ENCODE results near the gene SPOCK1. TPM values are rescaled to one million over a fixed set of nuclear protein-coding genes. Genes with fewer than 3 reads are reported as not detected.

Gene SPOCK1
- total RNA-seq, 1 experiment from 2014 or later: 10.9 TPM

DNA sequence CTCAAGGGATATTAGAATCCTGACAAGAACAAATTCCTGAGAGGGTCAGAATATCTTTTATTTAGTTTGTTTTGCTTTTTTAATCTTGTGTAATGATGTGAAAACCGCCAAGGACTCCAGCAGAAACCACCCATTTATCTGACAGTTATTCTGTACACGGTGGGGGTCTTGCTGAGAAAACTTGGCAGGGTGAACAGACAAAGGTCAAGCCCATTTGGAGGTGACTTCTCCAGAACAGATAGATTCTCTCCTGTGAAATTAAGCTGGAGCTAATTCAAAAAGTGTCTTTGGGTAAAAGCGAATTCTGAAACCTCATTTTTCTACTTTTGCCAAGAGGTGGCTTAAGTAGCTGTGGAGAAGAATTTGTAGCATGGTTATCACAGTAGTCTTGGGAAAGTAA is 484.4 kb downstream of the SPOCK1 start:
- Mint-ChIP-seq H3K27me3 (ENCODE audit: low read depth) (peaks cover 2% of the 10 kb centered on the region; the same call in 1 of the 2 replicates), H3K4me3 (no peak overlapping the region), H3K4me1 (peaks cover 8 to 9% of the 10 kb centered on the region in 2 experiments; a peak in 3 of 4 replicates), H3K9me3 (no peaks in the 10 kb centered on the region), H3K27ac (no peak overlapping the region), H3K36me3 (ENCODE audit: insufficient read depth in 1 of 3, low read depth in 3 of 3) (no peaks in the 10 kb centered on the region)
- Histone ChIP-seq H3K27me3 (ENCODE audit: insufficient read depth, low read length) (no peaks in the 10 kb centered on the region), H4K91ac (ENCODE audit: insufficient read length, low read depth, low read length) (no peak overlapping the region), H3K23ac (ENCODE audit: insufficient read length, low read depth, low read length) (no peak overlapping the region), H2BK120ac (ENCODE audit: low read depth, low read length, poor library complexity, severe bottlenecking) (no peak overlapping the region), H3T11ph (ENCODE audit: low read length) (no peak overlapping the region), H3K14ac (ENCODE audit: insufficient read depth, low read length) (no peak overlapping the region), H3K4me2 (ENCODE audit: insufficient read depth, insufficient read length, low read length) (no peak overlapping the region), H2BK15ac (ENCODE audit: low read depth, low read length) (no peak overlapping the region), H4K20me1 (ENCODE audit: control insufficient read depth, insufficient read depth, insufficient read length) (no peaks in the 10 kb centered on the region), H3K79me2 (ENCODE audit: insufficient read depth, low read length) (no peaks in the 10 kb centered on the region), H3K9ac (ENCODE audit: extremely low read depth, insufficient read length, low read length) (no peak overlapping the region), H2BK20ac (ENCODE audit: low read depth, low read length, poor library complexity, severe bottlenecking) (no peak overlapping the region), H3K23me2 (ENCODE audit: insufficient read length, low read depth, low read length, poor library complexity, severe bottlenecking) (no peaks in the 10 kb centered on the region), H2BK5ac (ENCODE audit: insufficient read length, low read length) (no peak overlapping the region), H3K27ac (ENCODE audit: insufficient read length, low read depth, low read length) (no peak overlapping the region), H3K18ac (ENCODE audit: insufficient read length, low read depth, low read length) (no peak overlapping the region), H4K5ac (ENCODE audit: insufficient read length, low read depth, low read length) (no peak overlapping the region), H3K79me1 (ENCODE audit: insufficient read depth, low read depth, low read length, poor library complexity, severe bottlenecking) (no peaks in the 10 kb centered on the region), H3K4ac (ENCODE audit: low read depth, low read length) (no peak overlapping the region), H3K56ac (ENCODE audit: insufficient read length, low read depth, low read length) (no peak overlapping the region), H3K4me1 (ENCODE audit: insufficient read depth, low read length) (peaks cover 5% of the 10 kb centered on the region; the same call in 1 of the 2 replicates), H2AK5ac (ENCODE audit: insufficient read length, low read length) (no peak overlapping the region), H2AFZ (ENCODE audit: low read length) (no peak overlapping the region), H2BK12ac (ENCODE audit: insufficient read length, low read depth, low read length) (no peak overlapping the region), H3K9me3 (ENCODE audit: control insufficient read depth, low read depth, low read length) (no peaks in the 10 kb centered on the region), H4K8ac (replicated peaks; ENCODE audit: insufficient read length, low read depth, low read length) (no peak overlapping the region)
- WGBS (ENCODE audit: extremely low coverage, insufficient read length, low lambda C conversion rate): no CpG with 5 or more reads among the region's 3 CpGs
- no peak for DNase-seq
- TF ChIP-seq, protein P1, sequence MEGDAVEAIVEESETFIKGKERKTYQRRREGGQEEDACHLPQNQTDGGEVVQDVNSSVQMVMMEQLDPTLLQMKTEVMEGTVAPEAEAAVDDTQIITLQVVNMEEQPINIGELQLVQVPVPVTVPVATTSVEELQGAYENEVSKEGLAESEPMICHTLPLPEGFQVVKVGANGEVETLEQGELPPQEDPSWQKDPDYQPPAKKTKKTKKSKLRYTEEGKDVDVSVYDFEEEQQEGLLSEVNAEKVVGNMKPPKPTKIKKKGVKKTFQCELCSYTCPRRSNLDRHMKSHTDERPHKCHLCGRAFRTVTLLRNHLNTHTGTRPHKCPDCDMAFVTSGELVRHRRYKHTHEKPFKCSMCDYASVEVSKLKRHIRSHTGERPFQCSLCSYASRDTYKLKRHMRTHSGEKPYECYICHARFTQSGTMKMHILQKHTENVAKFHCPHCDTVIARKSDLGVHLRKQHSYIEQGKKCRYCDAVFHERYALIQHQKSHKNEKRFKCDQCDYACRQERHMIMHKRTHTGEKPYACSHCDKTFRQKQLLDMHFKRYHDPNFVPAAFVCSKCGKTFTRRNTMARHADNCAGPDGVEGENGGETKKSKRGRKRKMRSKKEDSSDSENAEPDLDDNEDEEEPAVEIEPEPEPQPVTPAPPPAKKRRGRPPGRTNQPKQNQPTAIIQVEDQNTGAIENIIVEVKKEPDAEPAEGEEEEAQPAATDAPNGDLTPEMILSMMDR (conservative IDR thresholded peaks at IDR 0.05): no peak

Measured in H9 (cell line).